ENCODE results near the gene SLC2A14.
A peak's percentile ranks its signal among the peaks of the same experiment; 100 is the strongest.
"Not testable (repeated sequence)": the region's sequence is repeated elsewhere in the genome, so short reads cannot be mapped to it uniquely, and the experiment has no call there.

Gene SLC2A14

DNA sequence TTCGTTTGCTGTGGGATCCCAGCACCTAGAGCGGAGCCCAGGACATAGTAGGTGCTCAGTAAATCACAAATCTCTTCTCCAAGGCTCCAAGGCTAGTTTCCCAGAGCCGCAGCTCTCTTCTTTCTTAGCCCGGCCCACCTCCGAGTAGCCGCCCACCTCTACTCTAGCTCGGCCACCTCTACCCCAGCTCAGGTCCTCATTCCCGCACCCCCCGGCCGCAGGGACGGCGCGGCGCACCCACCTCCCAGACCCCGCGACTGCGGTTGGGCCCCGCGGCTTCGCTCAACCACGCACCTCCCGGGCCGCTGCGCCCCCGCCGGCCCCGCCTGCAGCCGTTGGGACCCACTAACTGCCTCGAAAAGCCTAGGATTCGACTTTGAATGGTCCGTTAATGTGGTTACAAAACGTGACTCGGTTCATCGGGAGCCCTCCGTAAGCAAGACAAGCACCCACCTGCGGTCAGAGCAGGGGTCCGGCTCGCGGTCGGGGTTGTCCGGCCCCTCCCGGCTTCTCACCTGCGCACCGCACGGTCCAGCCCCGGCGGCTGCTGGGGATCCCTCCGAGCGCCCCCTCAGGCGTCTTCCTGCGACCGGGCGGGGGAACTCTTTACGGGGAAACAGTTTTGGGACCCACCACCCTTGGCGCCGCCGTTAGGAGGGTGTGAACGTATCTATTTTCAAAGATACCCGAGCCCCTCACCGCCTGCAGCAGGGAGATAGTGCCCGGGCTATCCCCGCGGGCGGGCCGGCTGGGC is at the start of gene SLC2A14:
Gene SLC2A14, minus strand, starts transcription at position 350 of the 754 bp plus-strand sequence. CDS start 3,035 bp downstream, outside the sequence.
- TF ChIP-seq, protein P1, sequence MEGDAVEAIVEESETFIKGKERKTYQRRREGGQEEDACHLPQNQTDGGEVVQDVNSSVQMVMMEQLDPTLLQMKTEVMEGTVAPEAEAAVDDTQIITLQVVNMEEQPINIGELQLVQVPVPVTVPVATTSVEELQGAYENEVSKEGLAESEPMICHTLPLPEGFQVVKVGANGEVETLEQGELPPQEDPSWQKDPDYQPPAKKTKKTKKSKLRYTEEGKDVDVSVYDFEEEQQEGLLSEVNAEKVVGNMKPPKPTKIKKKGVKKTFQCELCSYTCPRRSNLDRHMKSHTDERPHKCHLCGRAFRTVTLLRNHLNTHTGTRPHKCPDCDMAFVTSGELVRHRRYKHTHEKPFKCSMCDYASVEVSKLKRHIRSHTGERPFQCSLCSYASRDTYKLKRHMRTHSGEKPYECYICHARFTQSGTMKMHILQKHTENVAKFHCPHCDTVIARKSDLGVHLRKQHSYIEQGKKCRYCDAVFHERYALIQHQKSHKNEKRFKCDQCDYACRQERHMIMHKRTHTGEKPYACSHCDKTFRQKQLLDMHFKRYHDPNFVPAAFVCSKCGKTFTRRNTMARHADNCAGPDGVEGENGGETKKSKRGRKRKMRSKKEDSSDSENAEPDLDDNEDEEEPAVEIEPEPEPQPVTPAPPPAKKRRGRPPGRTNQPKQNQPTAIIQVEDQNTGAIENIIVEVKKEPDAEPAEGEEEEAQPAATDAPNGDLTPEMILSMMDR (IDR thresholded peaks at IDR 0.05; ENCODE audit: low read length, missing control alignments): no peak
- peak within 1 kb of the TSS; percentile 41 for H3K4me3 ChIP-seq (replicated peaks; ENCODE audit: low read depth, low read length)
- DNase-seq (ENCODE audit: low read depth): no peak

DNA sequence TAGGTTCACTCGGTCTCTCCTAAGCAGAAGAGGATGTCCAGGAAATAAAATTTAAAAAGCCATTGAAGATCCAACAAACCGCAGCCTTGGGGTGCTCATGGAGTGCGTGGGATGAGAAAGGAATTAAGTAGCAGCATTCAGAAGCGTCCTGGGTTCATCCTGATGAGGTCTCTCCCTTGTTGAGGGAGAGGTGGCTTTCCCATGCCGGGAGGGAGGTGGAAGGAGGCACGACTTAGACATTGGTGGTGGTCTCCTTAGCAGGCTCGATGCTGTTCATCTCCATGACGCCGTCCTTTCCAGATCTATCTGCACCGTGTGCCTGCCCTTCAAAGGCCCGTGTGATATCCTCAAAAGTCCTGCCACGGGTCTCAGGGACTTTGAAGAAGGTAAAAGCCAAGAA is 48.5 kb upstream of the SLC2A14 start:
- H3K4me3 ChIP-seq (replicated peaks; ENCODE audit: low read depth, low read length); DNase-seq (ENCODE audit: low read depth): not testable (repeated sequence)

DNA sequence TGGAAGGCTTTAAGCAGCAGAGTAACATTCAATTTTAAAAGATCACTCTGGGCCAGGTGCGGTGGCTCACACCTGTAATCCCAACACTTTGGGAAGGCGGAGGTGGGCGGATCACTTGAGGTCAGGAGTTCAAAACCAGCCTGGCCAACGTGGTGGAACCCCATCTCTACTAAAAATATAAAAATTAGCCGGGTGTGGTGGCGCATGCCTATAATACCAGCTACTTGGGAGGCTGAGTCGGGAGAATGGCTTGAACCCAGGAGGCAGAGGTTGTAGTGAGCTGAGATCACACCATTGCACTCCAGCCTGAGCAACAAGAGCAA is 45.5 kb upstream of the SLC2A14 start:
- not testable (repeated sequence) for DNase-seq (ENCODE audit: low read depth); H3K4me3 ChIP-seq (replicated peaks; ENCODE audit: low read depth, low read length)

DNA sequence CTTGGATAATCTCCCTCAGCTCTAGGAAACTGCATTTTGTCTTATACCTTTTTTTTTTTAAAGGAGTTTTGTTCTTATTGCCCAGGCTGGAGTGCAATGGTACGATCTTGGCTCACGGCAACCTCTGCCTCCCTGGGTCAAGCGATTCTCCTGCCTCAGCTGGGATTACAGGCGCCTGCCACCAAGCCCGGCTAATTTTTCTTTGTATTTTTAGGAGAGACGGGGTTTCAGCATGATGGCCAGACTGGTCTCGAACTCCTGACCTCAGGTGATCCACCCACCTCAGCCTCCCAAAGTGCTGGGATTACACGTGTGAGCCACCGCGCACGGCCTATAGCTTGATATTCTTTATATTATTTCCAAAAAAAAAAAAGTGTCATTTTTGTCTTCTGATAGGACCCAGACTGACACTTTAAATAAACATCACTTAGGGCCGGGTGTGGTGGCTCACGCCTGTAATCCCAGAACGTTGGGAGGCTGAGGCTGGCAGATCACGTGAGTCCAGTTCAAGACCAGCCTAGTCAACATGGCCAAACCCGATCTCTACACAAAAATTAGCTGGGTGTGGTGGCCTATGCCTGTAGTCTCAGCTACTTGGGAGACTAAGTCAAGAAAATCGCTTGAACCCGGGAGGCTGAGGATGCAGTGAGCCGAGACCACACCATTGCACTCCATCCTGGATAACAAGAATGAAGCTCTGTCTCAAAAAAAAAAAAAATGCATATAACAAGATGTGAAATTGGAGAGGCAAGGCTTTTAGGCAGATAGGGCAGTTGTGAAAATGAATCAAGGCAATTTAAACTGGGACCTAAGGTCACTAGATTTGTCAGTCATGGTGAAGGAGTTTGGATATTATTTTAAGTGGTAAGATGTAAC is 44.9 kb upstream of the SLC2A14 start:
- no peak overlapping the region for H3K4me3 ChIP-seq (replicated peaks; ENCODE audit: low read depth, low read length)
- TF ChIP-seq, protein P1 (IDR thresholded peaks at IDR 0.05; ENCODE audit: low read length, missing control alignments): no peak
- DNase-seq (ENCODE audit: low read depth): no peak

DNA sequence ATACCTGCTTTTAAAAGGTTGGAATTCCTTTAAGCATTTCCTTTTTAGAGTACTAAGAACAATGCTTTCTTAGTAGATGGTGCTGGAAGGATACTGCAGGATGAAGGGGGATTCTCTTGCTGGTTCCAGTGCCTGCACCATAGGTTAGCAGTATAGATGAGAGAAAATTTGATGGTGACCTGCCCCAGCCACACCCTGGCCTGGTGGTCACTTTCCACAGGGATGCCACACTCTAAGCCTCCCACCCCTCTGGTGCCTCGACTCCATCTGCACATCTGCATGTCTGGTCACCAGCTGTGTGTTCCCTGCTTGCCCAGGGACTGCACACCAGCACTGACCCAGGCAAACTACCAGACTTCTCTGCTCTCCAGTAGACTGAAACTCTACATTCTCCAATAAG is 44.2 kb upstream of the SLC2A14 start:
- TF ChIP-seq, protein P1 (IDR thresholded peaks at IDR 0.05; ENCODE audit: low read length, missing control alignments): no peak
- no peak overlapping the region for H3K4me3 ChIP-seq (replicated peaks; ENCODE audit: low read depth, low read length)
- DNase-seq (ENCODE audit: low read depth): no peak

DNA sequence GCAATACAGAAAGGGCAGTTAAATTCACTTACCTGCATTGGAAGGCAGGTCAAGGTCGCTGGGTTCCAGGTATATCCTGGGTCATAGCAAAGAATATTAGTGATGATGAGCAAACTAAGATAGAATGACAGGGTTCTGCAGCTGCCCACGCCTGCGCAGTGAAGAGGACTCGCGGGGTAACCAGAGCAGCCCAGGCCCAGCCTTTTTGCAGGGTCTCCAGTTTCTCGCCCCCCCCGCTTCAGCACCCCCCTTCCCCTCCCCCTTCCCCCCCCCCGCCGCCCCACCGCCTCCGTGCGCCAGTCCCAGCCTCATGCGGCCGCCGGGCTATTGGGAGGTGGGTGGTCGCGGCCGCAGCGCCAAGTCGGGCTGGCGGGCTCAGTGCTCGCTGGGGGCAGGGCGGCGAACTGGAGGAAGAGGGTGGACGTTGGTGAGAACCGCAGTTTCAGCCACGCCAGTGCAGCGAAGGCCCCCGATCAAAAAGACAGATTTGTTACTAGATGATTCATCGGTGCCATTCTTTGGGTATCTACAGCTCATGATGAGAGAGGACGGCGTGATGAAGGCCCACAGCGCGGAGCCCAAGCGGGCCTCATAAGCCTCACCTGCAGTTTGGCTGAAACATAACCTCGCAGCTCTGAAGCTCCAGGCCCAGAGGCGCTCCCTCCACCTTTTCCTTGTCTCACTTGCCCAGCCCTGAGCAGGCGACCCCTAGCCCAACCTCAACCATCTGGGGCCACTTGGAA is 43.1 kb upstream of the SLC2A14 start:
- no peak for DNase-seq (ENCODE audit: low read depth)
- TF ChIP-seq, protein P1 (IDR thresholded peaks at IDR 0.05; ENCODE audit: low read length, missing control alignments): no peak
- H3K4me3 ChIP-seq (replicated peaks; ENCODE audit: low read depth, low read length): peak overlapping the region; percentile 10

DNA sequence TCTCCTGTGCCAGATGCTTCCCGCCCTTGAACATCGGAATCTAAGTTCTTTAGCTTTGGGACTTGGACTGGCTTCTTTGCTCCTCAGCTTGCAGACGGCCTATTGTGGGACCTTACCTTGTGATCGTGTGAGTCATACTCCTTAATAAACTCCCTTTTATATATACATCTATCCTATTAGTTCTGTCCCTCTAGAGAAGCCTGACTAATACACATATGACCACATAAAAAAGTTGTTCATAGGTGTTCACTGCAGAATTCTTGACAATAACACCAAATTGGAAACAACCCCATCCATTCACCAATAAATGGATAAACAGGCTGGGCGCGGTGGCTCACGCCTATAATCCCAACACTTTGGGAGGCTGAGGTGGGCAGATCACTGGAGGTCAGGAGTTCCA is 37.4 kb upstream of the SLC2A14 start:
- H3K4me3 ChIP-seq (replicated peaks; ENCODE audit: low read depth, low read length); DNase-seq (ENCODE audit: low read depth): not testable (repeated sequence)

DNA sequence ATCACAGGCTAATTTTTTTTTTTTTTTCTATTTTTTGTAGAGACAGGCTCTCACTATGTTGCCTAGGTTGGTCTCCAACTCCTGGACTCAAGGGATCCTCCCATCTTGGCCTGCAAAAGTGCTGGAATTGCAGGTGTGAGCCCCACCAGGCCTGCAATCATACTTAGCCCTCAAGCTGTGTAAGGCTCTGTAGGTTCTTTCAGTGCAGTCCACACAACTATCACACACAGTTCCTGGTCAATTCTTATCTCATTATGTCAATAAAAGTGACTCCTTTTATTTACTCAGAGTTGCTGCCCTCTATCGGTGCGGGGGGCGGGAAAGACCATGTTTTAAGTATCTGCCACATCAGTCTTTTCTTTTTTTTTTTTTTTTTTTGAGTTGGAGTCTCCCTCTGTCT is 34.3 kb upstream of the SLC2A14 start:
- H3K4me3 ChIP-seq (replicated peaks; ENCODE audit: low read depth, low read length): no peak overlapping the region
- TF ChIP-seq, protein P1 (IDR thresholded peaks at IDR 0.05; ENCODE audit: low read length, missing control alignments): peak; percentile 39
- peak; percentile 43 for DNase-seq (ENCODE audit: low read depth)

DNA sequence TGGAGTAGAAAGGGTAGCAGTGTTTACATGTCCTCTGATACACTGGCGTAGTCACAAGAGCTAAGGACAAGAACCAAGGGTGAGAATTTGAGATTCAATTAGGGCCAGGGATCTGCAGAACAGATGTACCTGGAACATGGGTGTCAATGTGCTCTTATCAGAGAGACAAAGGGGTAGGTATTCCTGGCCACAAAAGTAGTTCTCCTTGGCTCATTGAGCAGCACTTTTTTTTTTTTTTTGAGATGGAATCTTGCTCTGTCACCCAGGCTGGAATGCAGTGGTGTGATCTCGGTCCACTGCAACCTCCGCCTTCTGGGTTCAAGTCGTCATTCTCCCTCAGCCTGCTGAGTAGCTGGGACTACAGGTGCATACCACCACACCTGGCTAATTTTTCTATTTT is 33.6 kb upstream of the SLC2A14 start:
- not testable (repeated sequence) for H3K4me3 ChIP-seq (replicated peaks; ENCODE audit: low read depth, low read length); DNase-seq (ENCODE audit: low read depth)

DNA sequence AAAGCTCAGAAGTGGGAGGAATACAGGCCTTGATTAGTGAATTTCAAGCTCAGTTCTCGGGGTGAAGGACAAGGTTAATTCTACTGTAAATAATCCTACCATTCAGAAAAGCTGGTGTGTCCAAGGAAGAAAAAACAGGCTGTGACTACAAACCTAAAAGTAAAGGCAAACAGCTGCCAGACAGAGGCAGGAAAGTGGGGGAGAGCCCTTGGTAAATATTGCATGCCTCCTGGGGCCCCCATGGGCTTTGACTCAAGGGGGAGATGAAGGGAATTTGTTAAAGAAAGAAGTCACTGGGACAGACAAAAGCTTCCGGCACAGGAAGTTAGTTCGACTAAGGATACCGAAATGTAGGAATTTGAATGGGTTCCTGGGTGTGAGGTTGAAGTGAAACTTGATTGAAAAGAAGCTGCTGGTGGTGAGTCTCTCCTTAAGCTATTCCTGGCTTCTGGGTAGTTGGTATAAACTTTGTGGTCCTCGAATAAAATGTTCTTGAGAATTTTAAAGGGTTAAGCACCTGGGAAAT is 32.9 kb upstream of the SLC2A14 start:
- DNase-seq (ENCODE audit: low read depth): peak; percentile 39
- H3K4me3 ChIP-seq (replicated peaks; ENCODE audit: low read depth, low read length): not testable (repeated sequence)
